GM21717 (cell line): Measurements from ENCODE around the gene EXOC7.
"Not testable (repeated sequence)": the region's sequence is repeated elsewhere in the genome, so short reads cannot be mapped to it uniquely, and the experiment has no call there.

Source experiments
- ATAC-seq: cut with Tn5 transposase; IDR thresholded peaks from one replicate; pipeline ENCODE4 v1.9.1; 2021; ENCODE audit warnings: mild to moderate bottlenecking, moderate library complexity; ENCODE audit not compliant: unreplicated experiment

The EXOC7 gene

GRCh38 chr17:76046064-76046463 is 57.5 kb downstream of the EXOC7 start:
- no peak for ATAC-seq

GRCh38 chr17:76044475-76045007 is 59.0 kb downstream of the EXOC7 start:
- not testable (repeated sequence) for ATAC-seq

GRCh38 chr17:76042868-76043267 is 60.7 kb downstream of the EXOC7 start:
- ATAC-seq, result not testable (repeated sequence)

GRCh38 chr17:76040376-76040775 is 63.2 kb downstream of the EXOC7 start:
- ATAC-seq, result no peak

GRCh38 chr17:76039121-76039520 is 64.5 kb downstream of the EXOC7 start:
- ATAC-seq, result no peak

GRCh38 chr17:76038050-76038449 is 65.5 kb downstream of the EXOC7 start:
- ATAC-seq, result no peak

- no peak for ATAC-seq
Measured at GRCh38 chr17:76036497-76037261, 66.9 kb downstream of the EXOC7 start.

GRCh38 chr17:76034428-76035350 is 68.9 kb downstream of the EXOC7 start:
- ATAC-seq, result no peak

GRCh38 chr17:76033139-76033538 is 70.4 kb downstream of the EXOC7 start:
- ATAC-seq, result no peak

GRCh38 chr17:76032780-76033108 is 70.8 kb downstream of the EXOC7 start:
- ATAC-seq, result no peak

- no peak for ATAC-seq
Measured at GRCh38 chr17:76032073-76032779, 71.4 kb downstream of the EXOC7 start.
